CD14-positive monocyte (primary cell): ENCODE results near the gene ATG13. TPM values are rescaled to one million over a fixed set of nuclear protein-coding genes. Genes with fewer than 3 reads are reported as not detected.

Experiments used
- DNase-seq, 3 donors: peaks; one replicate each; pipeline ENCODE4 v3.0.0-alpha.2; 2011 to 2022
- H2AFZ ChIP-seq: 2 replicates; pipeline ENCODE4 v1.6.0; 2012; ENCODE audit warnings: mild to moderate bottlenecking, low read depth, low read length, inconsistent platforms; ENCODE audit not compliant: insufficient read depth, poor library complexity, severe bottlenecking
- H3K27ac ChIP-seq, 2 donors: 1 replicate in 1 of 2; 2 replicates in 1 of 2; pipeline ENCODE4 v1.5.1; 2012 to 2013; ENCODE audit warnings: low read length in 2 of 2, control low read depth in 1 of 2, inconsistent platforms in 1 of 2, low read depth in 1 of 2, mild to moderate bottlenecking in 1 of 2
- H3K27me3 ChIP-seq, 2 donors: one replicate each; pipeline versions ENCODE4 v1.6.0 to v1.6.1; 2011 to 2013; ENCODE audit warnings: low read length in 2 of 2; ENCODE audit not compliant: control insufficient read depth in 2 of 2, insufficient read depth in 2 of 2
- H3K36me3 ChIP-seq, 2 donors: replicated peaks in 1 of 2; 1 replicate in 1 of 2; 2 replicates in 1 of 2; pipeline versions ENCODE4 v1.5.1 to v1.6.1; 2012 to 2013; ENCODE audit warnings: low read length in 2 of 2, control low read depth in 1 of 2, inconsistent platforms in 1 of 2, mild to moderate bottlenecking in 1 of 2; ENCODE audit not compliant: insufficient read depth in 2 of 2, control insufficient read depth in 1 of 2
- H3K4me1 ChIP-seq, 2 donors: 1 replicate in 1 of 2; 2 replicates in 1 of 2; pipeline versions ENCODE4 v1.5.1 to v1.6.1; 2012 to 2013; ENCODE audit warnings: low read length in 2 of 2, control low read depth in 1 of 2, inconsistent platforms in 1 of 2, mild to moderate bottlenecking in 1 of 2, moderate library complexity in 1 of 2; ENCODE audit not compliant: insufficient read depth in 2 of 2, control insufficient read depth in 1 of 2
- H3K4me2 ChIP-seq: replicated peaks from 2 replicates; pipeline ENCODE3; 2012; ENCODE audit warnings: low read length, moderate library complexity, mild to moderate bottlenecking; ENCODE audit not compliant: poor library complexity, severe bottlenecking; ENCODE audit errors: extremely low read depth
- H3K4me3 ChIP-seq, 3 experiments: fragments of 200-600 bp in 1 of 3; sonication (generic) in 1 of 3; replicated peaks in 1 of 3; 1 replicate in 2 of 3; 2 replicates in 1 of 3; pipeline ENCODE4 v1.5.1; 2011 to 2013; ENCODE audit warnings: low read length in 3 of 3, mild to moderate bottlenecking in 3 of 3, control low read depth in 2 of 3, low read depth in 2 of 3, inconsistent platforms in 1 of 3, moderate library complexity in 1 of 3
- H3K79me2 ChIP-seq: 2 replicates; pipeline ENCODE4 v1.6.0; 2012; ENCODE audit warnings: mild to moderate bottlenecking, control low read depth, inconsistent platforms, low read length, moderate library complexity; ENCODE audit not compliant: insufficient read depth
- H3K9ac ChIP-seq: 2 replicates; pipeline ENCODE4 v1.6.0; 2017; ENCODE audit warnings: low read length, mild to moderate bottlenecking; ENCODE audit not compliant: insufficient read depth, poor library complexity, severe bottlenecking
- H3K9me3 ChIP-seq, 2 donors: replicated peaks in 1 of 2; 1 replicate in 1 of 2; 2 replicates in 1 of 2; pipeline versions ENCODE4 v1.5.1 to v1.6.1; 2012 to 2013; ENCODE audit warnings: low read length in 2 of 2, control low read depth in 1 of 2; ENCODE audit not compliant: control insufficient read depth in 1 of 2, insufficient read depth in 1 of 2
- H4K20me1 ChIP-seq: 2 replicates; pipeline ENCODE4 v1.6.0; 2012; ENCODE audit warnings: mild to moderate bottlenecking, low read length, control low read depth, moderate library complexity; ENCODE audit not compliant: insufficient read depth
- H3K27ac Mint-ChIP-seq, 7 donors: one replicate each; pipeline ENCODE4 v1.8.0; 2020; ENCODE audit warnings: mild to moderate bottlenecking in 7 of 7, mixed read lengths in 7 of 7, moderate library complexity in 6 of 7, inconsistent platforms in 2 of 7
- H3K27me3 Mint-ChIP-seq, 3 donors: one replicate each; pipeline ENCODE4 v1.8.0; 2021 to 2022; ENCODE audit warnings: low read depth in 3 of 3, mild to moderate bottlenecking in 3 of 3, mixed read lengths in 3 of 3, moderate library complexity in 3 of 3, inconsistent platforms in 1 of 3
- H3K36me3 Mint-ChIP-seq, 2 donors: one replicate each; pipeline ENCODE4 v1.8.0; 2020; ENCODE audit warnings: mixed read lengths in 2 of 2, inconsistent platforms in 1 of 2, mild to moderate bottlenecking in 1 of 2
- H3K4me1 Mint-ChIP-seq: one replicate; pipeline ENCODE4 v1.8.0; 2020; ENCODE audit warnings: mild to moderate bottlenecking, mixed read lengths
- H3K4me3 Mint-ChIP-seq, 2 donors: one replicate each; pipeline ENCODE4 v1.8.0; 2020; ENCODE audit warnings: mild to moderate bottlenecking in 2 of 2, mixed read lengths in 2 of 2, moderate library complexity in 1 of 2
- H3K9me3 Mint-ChIP-seq, 7 donors: one replicate each; pipeline ENCODE4 v1.8.0; 2020 to 2022; ENCODE audit warnings: mixed read lengths in 7 of 7, mild to moderate bottlenecking in 6 of 7, moderate library complexity in 6 of 7, inconsistent platforms in 2 of 7
- CTCF ChIP-seq: fragments of 200-600 bp; IDR thresholded peaks from one replicate; pipeline ENCODE4 v1.8.0; 2022; ENCODE audit warnings: antibody characterized with exemption, mild to moderate bottlenecking
- WGBS: methylation state at CpG from one replicate; pipeline ENCODE4 v1.1.5; 2013; ENCODE audit warnings: missing lambda C conversion rate; ENCODE audit not compliant: insufficient coverage; 5-methylcytosine and 5-hydroxymethylcytosine counted together
- intact Hi-C, 2 donors: fragments of 100-400 bp; cut with micrococcal nuclease; formaldehyde crosslinking; loops; one replicate each; pipeline versions ENCODE4 v1.15.0 to v1.15.1; 2023
- polyA plus RNA-seq, 3 donors: library from polyadenylated mRNA; depleted of rRNA in 1 of 3; unstranded in 2 of 3; stranded (reverse) in 1 of 3; fragments of 300-500 nt in 2 of 3; fragments of >200 nt in 1 of 3; fragmentation: Illumina TruSeq in 2 of 3; gene quantifications; 1 replicate in 2 of 3; 2 replicates in 1 of 3; pipeline ENCODE4 v1.2.3, GENCODE V29; 2012 to 2021

Gene ATG13
- polyA plus RNA-seq, 3 donors: 33.7 to 55.5 (median 51.2) TPM

- Mint-ChIP-seq H3K27ac (peak overlapping the region in 4 of 7 donors; percentile 14 to 27 (median 22)), H3K36me3 (peaks cover 58 to 87% of the 10 kb centered on the region in 2 donors), H3K4me1 (peaks cover 21% of the 10 kb centered on the region), H3K4me3 (no peak overlapping the region), H3K9me3 (peaks cover 0 to 2% (median 0%) of the 10 kb centered on the region in 7 donors), H3K27me3 (peaks cover 0 to 4% (median 0%) of the 10 kb centered on the region in 3 donors)
- Histone ChIP-seq H3K79me2 (peaks cover 77% of the 10 kb centered on the region), H3K4me3 (no peak overlapping the region), H3K27ac (no peak overlapping the region), H3K36me3 (peaks cover 56 to 88% of the 10 kb centered on the region in 2 donors), H4K20me1 (peaks cover 67% of the 10 kb centered on the region), H2AFZ (no peak overlapping the region), H3K27me3 (no peaks in the 10 kb centered on the region), H3K4me2 (no peak overlapping the region), H3K9me3 (no peaks in the 10 kb centered on the region), H3K4me1 (peaks cover 6 to 15% of the 10 kb centered on the region in 2 donors), H3K9ac (no peak overlapping the region)
- no peak for DNase-seq
- TF ChIP-seq CTCF: no peak
- 91% methylated on average over 5 of the region's 6 CpGs for WGBS
- intact Hi-C loops: no loop called here
Observed at GRCh38 chr11:46694072-46694471, 76.7 kb downstream of the ATG13 start.

- intact Hi-C loops: no loop called here
- peaks cover 12 to 21% of the 10 kb centered on the region in 2 donors for H3K4me1 ChIP-seq
- peak overlapping the region in 1 of 7 donors; percentile 27 for H3K27ac Mint-ChIP-seq
- no peak for TF ChIP-seq CTCF
- no peaks in the 10 kb centered on the region for H3K27me3 ChIP-seq
- peak overlapping the region in 1 of 2 donors; percentile 26 for H3K27ac ChIP-seq
- H3K36me3 ChIP-seq: peaks cover 53 to 85% of the 10 kb centered on the region in 2 donors
- peaks cover 69% of the 10 kb centered on the region for H4K20me1 ChIP-seq
- H3K9ac ChIP-seq: no peak overlapping the region
- no peaks in the 10 kb centered on the region for H3K9me3 ChIP-seq
- H3K27me3 Mint-ChIP-seq: peaks cover 0 to 4% (median 0%) of the 10 kb centered on the region in 3 donors
- 100% methylated on average over 5 of the region's 7 CpGs for WGBS
- no peak overlapping the region for H3K4me3 ChIP-seq
- H3K36me3 Mint-ChIP-seq: peaks cover 55 to 82% of the 10 kb centered on the region in 2 donors
- H3K4me3 Mint-ChIP-seq: no peak overlapping the region
- H3K4me2 ChIP-seq: no peak overlapping the region
- DNase-seq: no peak
- peaks cover 79% of the 10 kb centered on the region for H3K79me2 ChIP-seq
- peaks cover 26% of the 10 kb centered on the region for H3K4me1 Mint-ChIP-seq
- no peak overlapping the region for H2AFZ ChIP-seq
- peaks cover 0 to 2% (median 0%) of the 10 kb centered on the region in 7 donors for H3K9me3 Mint-ChIP-seq
Observed at GRCh38 chr11:46694607-46695006, 77.3 kb downstream of the ATG13 start.
